ENCODE data around the gene AMHR2.
"Not testable (repeated sequence)": the region's sequence is repeated elsewhere in the genome, so short reads cannot be mapped to it uniquely, and the experiment has no call there.

GRCh38 chr12:53444593-53445325, 21.1 kb downstream of the AMHR2 start:
- TF ChIP-seq RBAK, IKZF3 (tag by site-specific recombination; IDR thresholded peaks at IDR 0.05): not testable (repeated sequence)

All from HEK293 (cell line).